PC-9 (cell line): ENCODE results near the gene HOXC12.

Source experiments
- EZH2 ChIP-seq: fragments of 200-600 bp; sonication (generic); IDR thresholded peaks from 2 replicates; pipeline ENCODE4 v1.8.0; 2017; ENCODE audit warnings: antibody characterized with exemption, low read depth
- TF ChIP-seq, protein P1 (sequence below): fragments of 200-600 bp; sonication (generic); conservative IDR thresholded peaks from 2 replicates; pipeline ENCODE4 v1.6.1; 2017; ENCODE audit warnings: mixed run types, antibody characterized with exemption, mild to moderate bottlenecking, moderate library complexity

DNA sequence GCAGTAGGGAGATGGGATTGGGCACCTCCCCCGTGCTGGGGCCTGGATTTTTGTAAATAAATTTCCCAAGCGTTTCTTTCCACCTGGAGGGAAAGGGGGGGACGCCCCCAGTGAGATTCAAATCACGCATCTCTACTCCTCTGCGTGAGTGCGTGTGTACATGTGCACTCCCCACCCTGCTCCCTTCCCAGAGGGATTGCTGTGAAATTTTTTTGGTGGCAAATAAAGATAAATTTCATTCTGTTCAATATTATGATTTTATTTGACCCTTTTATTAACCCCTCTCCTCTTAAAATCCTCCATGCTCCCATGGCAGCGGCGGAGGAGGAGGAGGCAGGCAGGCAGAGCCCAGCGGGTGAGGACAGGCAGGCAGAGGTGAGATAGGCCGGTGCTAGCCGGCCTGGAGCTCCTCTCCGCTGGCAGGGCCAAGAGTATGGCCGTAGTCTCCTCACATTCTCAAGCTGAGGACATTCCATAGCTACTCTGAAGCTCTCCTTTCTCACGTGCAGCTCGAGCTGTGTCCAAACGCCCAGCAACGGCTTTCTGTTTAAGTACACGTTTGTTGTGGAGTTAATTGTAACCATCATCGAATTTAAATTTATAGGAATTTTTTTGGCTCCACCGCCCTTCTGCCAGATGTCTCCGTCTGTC, 21.6 kb downstream of the HOXC12 start:
- TF ChIP-seq, protein P1, sequence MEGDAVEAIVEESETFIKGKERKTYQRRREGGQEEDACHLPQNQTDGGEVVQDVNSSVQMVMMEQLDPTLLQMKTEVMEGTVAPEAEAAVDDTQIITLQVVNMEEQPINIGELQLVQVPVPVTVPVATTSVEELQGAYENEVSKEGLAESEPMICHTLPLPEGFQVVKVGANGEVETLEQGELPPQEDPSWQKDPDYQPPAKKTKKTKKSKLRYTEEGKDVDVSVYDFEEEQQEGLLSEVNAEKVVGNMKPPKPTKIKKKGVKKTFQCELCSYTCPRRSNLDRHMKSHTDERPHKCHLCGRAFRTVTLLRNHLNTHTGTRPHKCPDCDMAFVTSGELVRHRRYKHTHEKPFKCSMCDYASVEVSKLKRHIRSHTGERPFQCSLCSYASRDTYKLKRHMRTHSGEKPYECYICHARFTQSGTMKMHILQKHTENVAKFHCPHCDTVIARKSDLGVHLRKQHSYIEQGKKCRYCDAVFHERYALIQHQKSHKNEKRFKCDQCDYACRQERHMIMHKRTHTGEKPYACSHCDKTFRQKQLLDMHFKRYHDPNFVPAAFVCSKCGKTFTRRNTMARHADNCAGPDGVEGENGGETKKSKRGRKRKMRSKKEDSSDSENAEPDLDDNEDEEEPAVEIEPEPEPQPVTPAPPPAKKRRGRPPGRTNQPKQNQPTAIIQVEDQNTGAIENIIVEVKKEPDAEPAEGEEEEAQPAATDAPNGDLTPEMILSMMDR: no peak
- TF ChIP-seq EZH2: no peak
